Neuronal stem cell (in vitro differentiated cells): ENCODE measurements around the gene FARSB.

ENCODE experiments used
- DNase-seq: peaks from one replicate; pipeline ENCODE4 v3.0.0-alpha.2; 2013; ENCODE audit warnings: low spot score
- H2AFZ ChIP-seq: one replicate; pipeline ENCODE4 v1.6.1; 2013; ENCODE audit warnings: mild to moderate bottlenecking, low read length, inconsistent platforms
- H2AK5ac ChIP-seq: 2 replicates; pipeline ENCODE4 v1.6.1; 2013; ENCODE audit warnings: low read depth, mild to moderate bottlenecking, inconsistent platforms, low read length, moderate library complexity, mixed read lengths
- H2BK120ac ChIP-seq: 2 replicates; pipeline ENCODE4 v1.6.1; 2013; ENCODE audit warnings: low read depth, mild to moderate bottlenecking, inconsistent platforms, low read length, moderate library complexity, mixed read lengths
- H2BK12ac ChIP-seq: one replicate; pipeline ENCODE4 v1.6.1; 2013; ENCODE audit warnings: low read length, inconsistent platforms
- H2BK15ac ChIP-seq: 2 replicates; pipeline ENCODE4 v1.6.1; 2013; ENCODE audit warnings: mild to moderate bottlenecking, low read length, inconsistent platforms, mixed read lengths
- H2BK5ac ChIP-seq: one replicate; pipeline ENCODE4 v1.6.1; 2013; ENCODE audit warnings: inconsistent platforms, mild to moderate bottlenecking, low read length, moderate library complexity
- H3K14ac ChIP-seq: one replicate; pipeline ENCODE4 v1.6.1; 2013; ENCODE audit warnings: low read length, inconsistent platforms
- H3K18ac ChIP-seq: 2 replicates; pipeline ENCODE4 v1.6.1; 2013; ENCODE audit warnings: low read length, inconsistent platforms
- H3K23ac ChIP-seq: 2 replicates; pipeline ENCODE4 v1.6.1; 2013; ENCODE audit warnings: low read depth, mild to moderate bottlenecking, mixed read lengths, low read length, inconsistent platforms; ENCODE audit not compliant: poor library complexity
- H3K27ac ChIP-seq: replicated peaks from 3 replicates; pipeline ENCODE4 v1.5.1; 2013; ENCODE audit warnings: low read length, inconsistent platforms
- H3K27me3 ChIP-seq, 3 experiments: 2 replicates each; pipeline ENCODE4 v1.6.1; 2013; ENCODE audit warnings: low read length in 3 of 3, mild to moderate bottlenecking in 2 of 3, inconsistent platforms in 1 of 3, low read depth in 1 of 3, mixed read lengths in 1 of 3, moderate library complexity in 1 of 3; ENCODE audit not compliant: control insufficient read depth in 3 of 3, insufficient read depth in 3 of 3
- H3K36me3 ChIP-seq, 2 donors: replicated peaks in 1 of 2; 2 replicates each; pipeline ENCODE4 v1.6.1; 2013; ENCODE audit warnings: low read length in 2 of 2; ENCODE audit not compliant: control insufficient read depth in 2 of 2, insufficient read depth in 2 of 2
- H3K4ac ChIP-seq: 2 replicates; pipeline ENCODE4 v1.6.1; 2013; ENCODE audit warnings: inconsistent platforms, mild to moderate bottlenecking, low read length, moderate library complexity
- H3K4me1 ChIP-seq, 2 donors: 1 replicate in 1 of 2; 2 replicates in 1 of 2; pipeline ENCODE4 v1.6.1; 2013; ENCODE audit warnings: low read length in 2 of 2, low read depth in 1 of 2; ENCODE audit not compliant: control insufficient read depth in 2 of 2, insufficient read depth in 1 of 2
- H3K4me2 ChIP-seq: one replicate; pipeline ENCODE4 v1.6.1; 2013; ENCODE audit warnings: mild to moderate bottlenecking, low read length, inconsistent platforms; ENCODE audit not compliant: insufficient read depth, poor library complexity, severe bottlenecking
- H3K4me3 ChIP-seq, 2 donors: 2 replicates each; pipeline ENCODE4 v1.5.1; 2013; ENCODE audit warnings: low read length in 2 of 2, mild to moderate bottlenecking in 2 of 2, inconsistent platforms in 1 of 2, moderate library complexity in 1 of 2
- H3K79me1 ChIP-seq: one replicate; pipeline ENCODE4 v1.6.1; 2013; ENCODE audit warnings: low read depth, mild to moderate bottlenecking, inconsistent platforms, low read length, moderate library complexity
- H3K9ac ChIP-seq: one replicate; pipeline ENCODE4 v1.6.1; 2013; ENCODE audit warnings: mild to moderate bottlenecking, low read depth, low read length, inconsistent platforms; ENCODE audit not compliant: poor library complexity
- H3K9me3 ChIP-seq, 2 donors: replicated peaks in 1 of 2; 2 replicates each; pipeline versions ENCODE3 to v1.6.1; 2013; ENCODE audit warnings: low read length in 2 of 2, mild to moderate bottlenecking in 2 of 2, inconsistent platforms in 1 of 2, low read depth in 1 of 2, mixed read lengths in 1 of 2, moderate library complexity in 1 of 2; ENCODE audit not compliant: control insufficient read depth in 2 of 2, insufficient read depth in 1 of 2
- H4K8ac ChIP-seq: one replicate; pipeline ENCODE4 v1.6.1; 2013; ENCODE audit warnings: low read depth, mild to moderate bottlenecking, inconsistent platforms, low read length, moderate library complexity
- H4K91ac ChIP-seq: one replicate; pipeline ENCODE4 v1.6.1; 2013; ENCODE audit warnings: low read length, low read depth, mild to moderate bottlenecking, inconsistent platforms; ENCODE audit not compliant: poor library complexity
- WGBS, 2 donors: extraction: QIAGEN DNeasy Blood & Tissue Kit; methylation state at CpG; one replicate each; pipeline ENCODE4 v1.1.7; 2013; ENCODE audit warnings: missing lambda C conversion rate in 2 of 2, mixed read lengths in 1 of 2; ENCODE audit not compliant: insufficient read length in 2 of 2, insufficient replicate concordance in 1 of 2; ENCODE audit errors: extremely low coverage in 2 of 2; 5-methylcytosine and 5-hydroxymethylcytosine counted together

Gene FARSB

GRCh38 chr2:222521099-222521498, 134.8 kb downstream of the FARSB start:
- Histone ChIP-seq H3K9me3 (no peaks in the 10 kb centered on the region), H4K91ac (no peak overlapping the region), H3K27ac (no peak overlapping the region), H3K4me2 (no peak overlapping the region), H3K79me1 (no peaks in the 10 kb centered on the region), H2AK5ac (no peak overlapping the region), H2AFZ (no peak overlapping the region), H3K14ac (no peak overlapping the region), H3K4me1 (peaks cover 0 to 2% of the 10 kb centered on the region in 2 donors), H3K4me3 (no peak overlapping the region), H2BK12ac (no peak overlapping the region), H3K4ac (no peak overlapping the region), H2BK15ac (no peak overlapping the region), H3K18ac (no peak overlapping the region), H3K9ac (no peak overlapping the region), H2BK120ac (no peak overlapping the region), H3K23ac (no peak overlapping the region), H2BK5ac (no peak overlapping the region), H4K8ac (no peak overlapping the region), H3K27me3 (peaks cover 0 to 21% (median under 1%) of the 10 kb centered on the region in 3 experiments), H3K36me3 (no peaks in the 10 kb centered on the region)
- DNase-seq: no peak
- WGBS, 2 donors: no CpG with 5 or more reads among the region's 3 CpGs
